ENCODE measurements around the gene USP7. TPM values are rescaled to one million over a fixed set of nuclear protein-coding genes. Genes with fewer than 3 reads are reported as not detected.
"Not testable (repeated sequence)": the region's sequence is repeated elsewhere in the genome, so short reads cannot be mapped to it uniquely, and the experiment has no call there.

The USP7 gene
- polyA plus RNA-seq, 3 donors = 2.4 to 31.7 (median 4.1) TPM

GRCh38 chr16:8845699-8846298 lies 117.9 kb downstream of the USP7 start:
- no peak for DNase-seq
- intact Hi-C loops (cut with micrococcal nuclease) = no loop called here

GRCh38 chr16:8843296-8843695 lies 120.4 kb downstream of the USP7 start:
- H3K4me2 ChIP-seq (replicated peaks; ENCODE audit: extremely low read depth, low read length, poor library complexity, severe bottlenecking); H3K9me3 Mint-ChIP-seq; H3K9ac ChIP-seq (ENCODE audit: insufficient read depth, low read length, poor library complexity, severe bottlenecking); H3K27me3 ChIP-seq (ENCODE audit: control insufficient read depth in 2 of 2, insufficient read depth in 2 of 2, low read length in 2 of 2); H2AFZ ChIP-seq (ENCODE audit: insufficient read depth, low read depth, low read length, poor library complexity, severe bottlenecking); DNase-seq; intact Hi-C loops (cut with micrococcal nuclease); H3K27me3 Mint-ChIP-seq (ENCODE audit: low read depth in 3 of 3); H3K27ac ChIP-seq (ENCODE audit: low read depth in 1 of 2, low read length in 2 of 2); H3K9me3 ChIP-seq (replicated peaks in 1 of 2; ENCODE audit: control insufficient read depth in 1 of 2, insufficient read depth in 1 of 2, low read length in 2 of 2): not testable (repeated sequence)
- H3K4me3 Mint-ChIP-seq = peak overlapping the region in 1 of 2 donors; percentile 24
- Histone ChIP-seq H3K4me3 (replicated peaks in 1 of 3; ENCODE audit: low read depth in 2 of 3, low read length in 3 of 3) (peak overlapping the region in 2 of 3 experiments; percentile 6 to 57), H3K36me3 (replicated peaks in 1 of 2; ENCODE audit: control insufficient read depth in 1 of 2, insufficient read depth in 2 of 2, low read length in 2 of 2) (peaks cover 8 to 18% of the 10 kb centered on the region in 2 donors), H4K20me1 (ENCODE audit: insufficient read depth, low read length) (peaks cover 29% of the 10 kb centered on the region), H3K4me1 (ENCODE audit: control insufficient read depth in 1 of 2, insufficient read depth in 2 of 2, low read length in 2 of 2) (peaks cover 8 to 19% of the 10 kb centered on the region in 2 donors), H3K79me2 (ENCODE audit: insufficient read depth, low read length) (peaks cover 18% of the 10 kb centered on the region)
- peak overlapping the region in 1 of 7 donors; percentile 65 for H3K27ac Mint-ChIP-seq
- H3K4me1 Mint-ChIP-seq = peaks cover 32% of the 10 kb centered on the region
- WGBS (ENCODE audit: insufficient coverage) = 97% methylated on average over 8 of the region's 12 CpGs
- H3K36me3 Mint-ChIP-seq = peaks cover 43 to 52% of the 10 kb centered on the region in 2 donors

More at GRCh38 chr16:8845699-8846298, 117.9 kb downstream of the USP7 start:
- H3K9me3 Mint-ChIP-seq = peaks cover 0 to 2% (median 0%) of the 10 kb centered on the region in 7 donors
- Histone ChIP-seq H3K4me2 (replicated peaks; ENCODE audit: extremely low read depth, low read length, poor library complexity, severe bottlenecking) (no peak overlapping the region), H3K27me3 (ENCODE audit: control insufficient read depth in 2 of 2, insufficient read depth in 2 of 2, low read length in 2 of 2) (no peaks in the 10 kb centered on the region), H2AFZ (ENCODE audit: insufficient read depth, low read depth, low read length, poor library complexity, severe bottlenecking) (no peak overlapping the region), H3K9me3 (replicated peaks in 1 of 2; ENCODE audit: control insufficient read depth in 1 of 2, insufficient read depth in 1 of 2, low read length in 2 of 2) (no peaks in the 10 kb centered on the region), H3K79me2 (ENCODE audit: insufficient read depth, low read length) (peaks cover 16% of the 10 kb centered on the region), H3K4me3 (replicated peaks in 1 of 3; ENCODE audit: low read depth in 2 of 3, low read length in 3 of 3) (no peak overlapping the region), H3K4me1 (ENCODE audit: control insufficient read depth in 1 of 2, insufficient read depth in 2 of 2, low read length in 2 of 2) (peaks cover 24 to 39% of the 10 kb centered on the region in 2 donors), H3K36me3 (replicated peaks in 1 of 2; ENCODE audit: control insufficient read depth in 1 of 2, insufficient read depth in 2 of 2, low read length in 2 of 2) (peaks cover 13 to 34% of the 10 kb centered on the region in 2 donors), H4K20me1 (ENCODE audit: insufficient read depth, low read length) (peaks cover 49% of the 10 kb centered on the region), H3K27ac (ENCODE audit: low read depth in 1 of 2, low read length in 2 of 2) (no peak overlapping the region), H3K9ac (ENCODE audit: insufficient read depth, low read length, poor library complexity, severe bottlenecking) (no peak overlapping the region)
- WGBS (ENCODE audit: insufficient coverage) = 100% methylated on average over 4 of the region's 7 CpGs
- no peak overlapping the region for H3K27ac Mint-ChIP-seq
- H3K27me3 Mint-ChIP-seq (ENCODE audit: low read depth in 3 of 3) = peaks cover 4 to 8% (median 5%) of the 10 kb centered on the region in 3 donors
- no peak overlapping the region for H3K4me3 Mint-ChIP-seq
- peaks cover 64 to 75% of the 10 kb centered on the region in 2 donors for H3K36me3 Mint-ChIP-seq
- peaks cover 54% of the 10 kb centered on the region for H3K4me1 Mint-ChIP-seq
- TF ChIP-seq CTCF (IDR thresholded peaks at IDR 0.05) = no peak

Other genes with a start within 250 kb of the USP7 start
- gene TMEM186, start 166.3 kb downstream of the USP7 start, polyA plus RNA-seq = 1 to 10 TPM; 3.8 to 4.5 (median 4.4) TPM
- 10 to 100 TPM; 15.2 to 22.9 (median 17.8) TPM for gene PMM2, start 166.1 kb downstream of the USP7 start, polyA plus RNA-seq
- gene CARHSP1, start 94.9 kb downstream of the USP7 start, polyA plus RNA-seq = 10 to 100 TPM; 32.0 to 60.3 (median 52.0) TPM
- gene LITAFD, start 81.6 kb downstream of the USP7 start, polyA plus RNA-seq = not detected
- 10 to 100 TPM in 2 of 3 donors, 1 to 10 TPM in 1; 7.2 to 58.9 (median 11.1) TPM for gene HAPSTR1, start 127.7 kb upstream of the USP7 start, polyA plus RNA-seq